C4-2B (cell line): ENCODE results near the gene PHACTR4.

Experiments used
- CTCF ChIP-seq: fragments of 450-650 bp; conservative IDR thresholded peaks from 2 replicates; pipeline ENCODE4 v1.5.1; 2017; ENCODE audit warnings: mild to moderate bottlenecking
- ZFX ChIP-seq: fragments of 450-650 bp; IDR thresholded peaks from 2 replicates; pipeline ENCODE4 v1.6.1; 2017

DNA sequence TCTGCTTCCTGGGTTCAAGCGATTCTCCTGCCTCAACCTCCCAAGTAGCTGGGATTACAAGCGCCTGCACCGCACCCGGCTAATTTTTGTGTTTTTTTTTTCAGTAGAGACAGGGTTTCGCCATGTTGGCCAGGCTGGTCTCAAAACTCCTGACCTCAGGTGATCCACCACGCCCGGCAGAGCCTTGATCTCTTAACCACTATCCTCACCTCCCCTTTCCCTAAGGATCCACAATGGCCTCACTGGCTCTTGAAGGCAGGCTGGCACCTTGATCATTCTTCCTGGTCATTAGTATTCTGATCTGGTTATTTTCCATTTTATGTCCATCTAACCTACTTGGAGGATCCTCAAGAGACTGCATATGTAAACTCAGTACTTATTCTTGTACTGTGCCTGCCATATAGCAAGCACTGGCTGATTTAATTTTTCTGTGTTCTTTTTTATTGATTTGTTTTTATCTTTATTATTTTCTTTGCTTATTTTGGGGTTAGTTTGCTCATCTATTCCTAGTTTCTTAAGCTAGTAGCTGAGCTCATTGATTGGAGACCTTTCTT, 142.6 kb downstream of the PHACTR4 start:
- TF ChIP-seq CTCF (no peak), ZFX (no peak)
